OCI-LY3 (cell line): ENCODE data around the gene RGS6.

Experiments used
- H2AFZ ChIP-seq: fragments of 200-600, 300-600 bp; shearing (Covaris generic); 2 replicates; pipeline ENCODE4 v1.6.0; 2014; ENCODE audit warnings: antibody characterized with exemption, low read depth, low read length
- H3K27ac ChIP-seq: fragments of 200-600, 300-600 bp; sonication (generic); 2 replicates; pipeline ENCODE4 v1.5.1; 2014; ENCODE audit warnings: mild to moderate bottlenecking, low read length, moderate library complexity, mixed read lengths
- H3K27me3 ChIP-seq: fragments of 200-600, 300-600 bp; sonication (generic); 2 replicates; pipeline ENCODE4 v1.6.1; 2014; ENCODE audit warnings: low read depth, low read length, mixed read lengths
- H3K36me3 ChIP-seq: fragments of 200-600, 300-600 bp; sonication (generic); replicated peaks from 2 replicates; pipeline ENCODE3; 2014; ENCODE audit warnings: low read depth, low read length, mixed read lengths
- H3K4me1 ChIP-seq: fragments of 300-600, 200-600 bp; sonication (generic); 2 replicates; pipeline ENCODE4 v1.6.1; 2014; ENCODE audit warnings: low read length, mixed read lengths
- H3K4me2 ChIP-seq: fragments of 200-600, 300-600 bp; sonication (generic); 2 replicates; pipeline ENCODE4 v1.6.1; 2014; ENCODE audit warnings: low read length, mixed read lengths
- H3K4me3 ChIP-seq: fragments of 300-600, 200-600 bp; sonication (generic); 2 replicates; pipeline ENCODE4 v1.5.1; 2014; ENCODE audit warnings: antibody characterized with exemption, mild to moderate bottlenecking, low read length, moderate library complexity
- H3K79me2 ChIP-seq: fragments of 300-600, 200-600 bp; shearing (Covaris generic); 2 replicates; pipeline ENCODE4 v1.6.1; 2014; ENCODE audit warnings: mild to moderate bottlenecking, low read length, mixed read lengths
- H3K9ac ChIP-seq: fragments of 300-600, 200-600 bp; shearing (Covaris generic); 2 replicates; pipeline ENCODE4 v1.6.0; 2014; ENCODE audit warnings: mild to moderate bottlenecking, low read length, moderate library complexity
- H3K9me3 ChIP-seq: fragments of 200-600, 300-600 bp; shearing (Covaris generic); 2 replicates; pipeline ENCODE4 v1.6.1; 2014; ENCODE audit warnings: low read length, mixed read lengths; ENCODE audit not compliant: insufficient read depth
- H4K20me1 ChIP-seq: fragments of 200-600, 300-600 bp; sonication (generic); 2 replicates; pipeline ENCODE4 v1.6.1; 2016; ENCODE audit warnings: low read length, mixed read lengths; ENCODE audit not compliant: insufficient read depth
- CTCF ChIP-seq: fragments of 200-600, 300-600 bp; sonication (generic); IDR thresholded peaks from 2 replicates; pipeline ENCODE4 v1.5.1; 2014; ENCODE audit warnings: antibody characterized with exemption, low read length, low read depth
- EZH2phosphoT487 ChIP-seq: fragments of 200-600 bp; shearing (Covaris generic); IDR thresholded peaks from 2 replicates; pipeline ENCODE4 v1.6.1; 2018; ENCODE audit warnings: antibody characterized with exemption, mixed run types, low read depth

RGS6 gene

GRCh38 chr14:72524295-72524629 is 592.0 kb downstream of the RGS6 start:
- no peak overlapping the region for H3K4me2 ChIP-seq
- no peaks in the 10 kb centered on the region for H3K36me3 ChIP-seq
- H3K27ac ChIP-seq: no peak overlapping the region
- H3K9me3 ChIP-seq: peaks cover 6% of the 10 kb centered on the region; the same call in 1 of the 2 replicates
- no peak overlapping the region for H3K4me3 ChIP-seq
- H3K4me1 ChIP-seq: peaks cover 26% of the 10 kb centered on the region
- no peak overlapping the region for H2AFZ ChIP-seq
- H3K79me2 ChIP-seq: no peaks in the 10 kb centered on the region
- H4K20me1 ChIP-seq: no peaks in the 10 kb centered on the region
- peaks cover 53% of the 10 kb centered on the region for H3K27me3 ChIP-seq
- no peak overlapping the region for H3K9ac ChIP-seq
- no peak for TF ChIP-seq CTCF
- no peak for TF ChIP-seq EZH2phosphoT487

- H3K4me2 ChIP-seq: no peak overlapping the region
- no peak overlapping the region for H3K27ac ChIP-seq
- no peaks in the 10 kb centered on the region for H4K20me1 ChIP-seq
- H3K9me3 ChIP-seq: peaks cover 4% of the 10 kb centered on the region; the same call in 1 of the 2 replicates
- peaks cover 18% of the 10 kb centered on the region for H3K4me1 ChIP-seq
- TF ChIP-seq CTCF (no peak), EZH2phosphoT487 (no peak)
- H2AFZ ChIP-seq: no peak overlapping the region
- no peaks in the 10 kb centered on the region for H3K36me3 ChIP-seq
- no peak overlapping the region for H3K9ac ChIP-seq
- H3K27me3 ChIP-seq: peaks cover 60% of the 10 kb centered on the region
- H3K4me3 ChIP-seq: no peak overlapping the region
- H3K79me2 ChIP-seq: no peaks in the 10 kb centered on the region
Observed at GRCh38 chr14:72525087-72525915, 593.1 kb downstream of the RGS6 start.

GRCh38 chr14:72527591-72527990 is 595.4 kb downstream of the RGS6 start:
- Histone ChIP-seq H4K20me1 (no peaks in the 10 kb centered on the region), H3K9me3 (no peaks in the 10 kb centered on the region), H2AFZ (no peak overlapping the region), H3K4me1 (no peaks in the 10 kb centered on the region), H3K4me3 (no peak overlapping the region), H3K9ac (no peak overlapping the region), H3K36me3 (no peaks in the 10 kb centered on the region), H3K27me3 (peaks cover 67% of the 10 kb centered on the region), H3K4me2 (no peak overlapping the region), H3K79me2 (no peaks in the 10 kb centered on the region), H3K27ac (no peak overlapping the region)
- TF ChIP-seq CTCF (no peak), EZH2phosphoT487 (no peak)

GRCh38 chr14:72528059-72528862 is 596.0 kb downstream of the RGS6 start:
- no peak overlapping the region for H3K4me3 ChIP-seq
- no peak overlapping the region for H3K27ac ChIP-seq
- peaks cover 5% of the 10 kb centered on the region; the same call in 1 of the 2 replicates for H3K9me3 ChIP-seq
- no peaks in the 10 kb centered on the region for H3K36me3 ChIP-seq
- no peak overlapping the region for H3K4me2 ChIP-seq
- H3K9ac ChIP-seq: no peak overlapping the region
- H3K4me1 ChIP-seq: no peaks in the 10 kb centered on the region
- no peaks in the 10 kb centered on the region for H3K79me2 ChIP-seq
- no peaks in the 10 kb centered on the region for H4K20me1 ChIP-seq
- no peak overlapping the region for H2AFZ ChIP-seq
- H3K27me3 ChIP-seq: peaks cover 65% of the 10 kb centered on the region
- TF ChIP-seq EZH2phosphoT487: no peak
- TF ChIP-seq CTCF: no peak
